ENCODE results near the gene KIAA1328. TPM values are rescaled to one million over a fixed set of nuclear protein-coding genes. Genes with fewer than 3 reads are reported as not detected.

KIAA1328 gene
- total RNA-seq, 1 experiment from 2014 or later = 4.9 TPM

DNA sequence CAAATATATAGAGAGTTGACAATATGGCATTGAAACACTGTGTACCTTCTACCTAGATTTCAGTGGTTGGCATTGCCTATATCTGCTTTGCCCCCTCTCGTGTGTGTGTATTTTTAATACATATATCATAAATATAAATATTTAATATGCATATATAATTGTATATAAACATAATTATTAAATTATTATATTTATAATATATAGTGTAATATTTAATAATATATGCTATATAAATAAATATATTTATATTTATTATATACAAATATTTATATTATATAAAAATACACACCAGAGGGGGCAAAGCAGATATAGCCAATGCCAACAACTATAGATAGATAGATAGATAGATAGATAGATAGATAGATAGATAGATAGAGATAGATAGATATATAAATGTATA lies 124.1 kb downstream of the KIAA1328 start:
- Histone ChIP-seq H3K4me1 (no peaks in the 10 kb centered on the region), H3K4me3 (ENCODE audit: low read depth, low read length) (no peak overlapping the region), H3K27me3 (replicated peaks; ENCODE audit: control insufficient read depth, insufficient read depth, low read length) (no peaks in the 10 kb centered on the region), H3K36me3 (ENCODE audit: control insufficient read depth, insufficient read depth, low read length) (no peaks in the 10 kb centered on the region), H3K9me3 (no peaks in the 10 kb centered on the region)
- no peaks in the 10 kb centered on the region for H3K36me3 Mint-ChIP-seq (ENCODE audit: insufficient read depth, unreplicated experiment)
- no peaks in the 10 kb centered on the region for H3K9me3 Mint-ChIP-seq (ENCODE audit: unreplicated experiment)
- no peaks in the 10 kb centered on the region for H3K4me1 Mint-ChIP-seq (ENCODE audit: low read depth, unreplicated experiment)
- H3K27ac Mint-ChIP-seq (ENCODE audit: unreplicated experiment) = no peak overlapping the region
- TF ChIP-seq, protein P1, sequence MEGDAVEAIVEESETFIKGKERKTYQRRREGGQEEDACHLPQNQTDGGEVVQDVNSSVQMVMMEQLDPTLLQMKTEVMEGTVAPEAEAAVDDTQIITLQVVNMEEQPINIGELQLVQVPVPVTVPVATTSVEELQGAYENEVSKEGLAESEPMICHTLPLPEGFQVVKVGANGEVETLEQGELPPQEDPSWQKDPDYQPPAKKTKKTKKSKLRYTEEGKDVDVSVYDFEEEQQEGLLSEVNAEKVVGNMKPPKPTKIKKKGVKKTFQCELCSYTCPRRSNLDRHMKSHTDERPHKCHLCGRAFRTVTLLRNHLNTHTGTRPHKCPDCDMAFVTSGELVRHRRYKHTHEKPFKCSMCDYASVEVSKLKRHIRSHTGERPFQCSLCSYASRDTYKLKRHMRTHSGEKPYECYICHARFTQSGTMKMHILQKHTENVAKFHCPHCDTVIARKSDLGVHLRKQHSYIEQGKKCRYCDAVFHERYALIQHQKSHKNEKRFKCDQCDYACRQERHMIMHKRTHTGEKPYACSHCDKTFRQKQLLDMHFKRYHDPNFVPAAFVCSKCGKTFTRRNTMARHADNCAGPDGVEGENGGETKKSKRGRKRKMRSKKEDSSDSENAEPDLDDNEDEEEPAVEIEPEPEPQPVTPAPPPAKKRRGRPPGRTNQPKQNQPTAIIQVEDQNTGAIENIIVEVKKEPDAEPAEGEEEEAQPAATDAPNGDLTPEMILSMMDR (IDR thresholded peaks at IDR 0.05; ENCODE audit: insufficient read depth in 1 of 2, low read depth in 1 of 2, low read length in 1 of 2, severe bottlenecking in 1 of 2, unreplicated experiment in 1 of 2) = no peak
- intact Hi-C loops (cut with micrococcal nuclease; ENCODE audit: unreplicated experiment) = no loop called here
- no peak overlapping the region for H3K4me3 Mint-ChIP-seq (ENCODE audit: unreplicated experiment)
- DNase-seq = no peak
- ChIA-PET POLR2A (no interaction called here), CTCF (no interaction called here)
- no peaks in the 10 kb centered on the region for H3K27me3 Mint-ChIP-seq (ENCODE audit: insufficient read depth, unreplicated experiment)
- no TSS peak for BruUV-seq (replicated peaks)

DNA sequence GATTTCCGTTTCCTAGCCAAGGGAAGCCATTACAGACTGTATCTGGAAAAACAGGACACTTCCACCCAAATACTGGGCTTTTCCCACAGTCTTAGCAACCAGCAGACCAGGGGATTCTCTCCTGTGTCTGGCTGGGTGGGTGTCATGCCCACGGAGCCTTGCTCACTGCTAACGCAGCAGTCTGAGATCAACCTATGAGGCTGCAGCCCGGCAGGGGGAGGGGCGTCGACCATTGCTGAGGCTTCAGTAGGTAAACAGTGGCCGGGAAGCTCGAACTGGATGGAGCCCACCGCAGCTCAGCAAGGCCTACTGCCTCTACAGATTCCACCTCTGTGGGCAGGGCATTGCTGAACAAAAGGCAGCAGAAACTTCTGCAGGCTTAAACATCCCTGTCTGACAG lies 131.1 kb downstream of the KIAA1328 start:
- POLR2A ChIA-PET = no interaction called here
- TF ChIP-seq, protein P1 (IDR thresholded peaks at IDR 0.05; ENCODE audit: insufficient read depth in 1 of 2, low read depth in 1 of 2, low read length in 1 of 2, severe bottlenecking in 1 of 2, unreplicated experiment in 1 of 2) = no peak
- BruUV-seq (replicated peaks) = no TSS peak
- CTCF ChIA-PET = no interaction called here
- no peaks in the 10 kb centered on the region for H3K36me3 Mint-ChIP-seq (ENCODE audit: insufficient read depth, unreplicated experiment)
- H3K36me3 ChIP-seq (ENCODE audit: control insufficient read depth, insufficient read depth, low read length) = no peaks in the 10 kb centered on the region
- no peaks in the 10 kb centered on the region for H3K9me3 ChIP-seq
- no peak overlapping the region for H3K4me3 ChIP-seq (ENCODE audit: low read depth, low read length)
- H3K9me3 Mint-ChIP-seq (ENCODE audit: unreplicated experiment) = no peaks in the 10 kb centered on the region
- H3K4me1 Mint-ChIP-seq (ENCODE audit: low read depth, unreplicated experiment) = no peaks in the 10 kb centered on the region
- no peaks in the 10 kb centered on the region for H3K27me3 Mint-ChIP-seq (ENCODE audit: insufficient read depth, unreplicated experiment)
- H3K27me3 ChIP-seq (replicated peaks; ENCODE audit: control insufficient read depth, insufficient read depth, low read length) = no peaks in the 10 kb centered on the region
- H3K27ac Mint-ChIP-seq (ENCODE audit: unreplicated experiment) = no peak overlapping the region
- intact Hi-C loops (cut with micrococcal nuclease; ENCODE audit: unreplicated experiment) = no loop called here
- H3K4me3 Mint-ChIP-seq (ENCODE audit: unreplicated experiment) = no peak overlapping the region
- H3K4me1 ChIP-seq = no peaks in the 10 kb centered on the region
- DNase-seq = no peak

DNA sequence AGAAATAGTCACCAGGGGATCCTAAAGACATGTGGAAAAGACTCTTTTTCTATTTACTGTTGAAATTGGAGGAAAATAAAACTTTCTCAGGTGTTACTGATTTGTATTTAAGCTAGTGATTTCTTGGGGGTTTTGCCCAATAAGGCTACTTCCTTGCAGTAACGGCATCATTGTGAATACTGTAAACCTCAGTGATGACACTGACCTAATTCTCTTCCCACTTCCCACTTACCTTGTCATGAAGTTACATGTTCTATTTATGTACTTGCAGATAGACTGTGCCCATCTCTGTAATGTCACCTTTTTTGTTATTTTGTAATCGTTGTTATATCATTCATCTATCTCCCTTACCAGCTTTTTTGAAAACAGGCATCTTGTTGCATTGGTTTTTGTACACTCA lies 134.5 kb downstream of the KIAA1328 start:
- intact Hi-C loops (cut with micrococcal nuclease; ENCODE audit: unreplicated experiment) = no loop called here
- Mint-ChIP-seq H3K4me3 (ENCODE audit: unreplicated experiment) (no peak overlapping the region), H3K4me1 (ENCODE audit: low read depth, unreplicated experiment) (no peaks in the 10 kb centered on the region), H3K9me3 (ENCODE audit: unreplicated experiment) (no peaks in the 10 kb centered on the region), H3K27me3 (ENCODE audit: insufficient read depth, unreplicated experiment) (no peaks in the 10 kb centered on the region), H3K36me3 (ENCODE audit: insufficient read depth, unreplicated experiment) (no peaks in the 10 kb centered on the region), H3K27ac (ENCODE audit: unreplicated experiment) (no peak overlapping the region)
- no TSS peak for BruUV-seq (replicated peaks)
- ChIA-PET CTCF (no interaction called here), POLR2A (no interaction called here)
- H3K9me3 ChIP-seq = no peaks in the 10 kb centered on the region
- TF ChIP-seq, protein P1 (IDR thresholded peaks at IDR 0.05; ENCODE audit: insufficient read depth in 1 of 2, low read depth in 1 of 2, low read length in 1 of 2, severe bottlenecking in 1 of 2, unreplicated experiment in 1 of 2) = no peak
- no peaks in the 10 kb centered on the region for H3K27me3 ChIP-seq (replicated peaks; ENCODE audit: control insufficient read depth, insufficient read depth, low read length)
- DNase-seq = no peak
- H3K36me3 ChIP-seq (ENCODE audit: control insufficient read depth, insufficient read depth, low read length) = no peaks in the 10 kb centered on the region
- H3K4me3 ChIP-seq (ENCODE audit: low read depth, low read length) = no peak overlapping the region
- H3K4me1 ChIP-seq = no peaks in the 10 kb centered on the region

Data from Caco-2 (cell line).